Measurements from ENCODE around the gene ATP8B3.
"Not testable (repeated sequence)": the region's sequence is repeated elsewhere in the genome, so short reads cannot be mapped to it uniquely, and the experiment has no call there.

Gene ATP8B3

DNA sequence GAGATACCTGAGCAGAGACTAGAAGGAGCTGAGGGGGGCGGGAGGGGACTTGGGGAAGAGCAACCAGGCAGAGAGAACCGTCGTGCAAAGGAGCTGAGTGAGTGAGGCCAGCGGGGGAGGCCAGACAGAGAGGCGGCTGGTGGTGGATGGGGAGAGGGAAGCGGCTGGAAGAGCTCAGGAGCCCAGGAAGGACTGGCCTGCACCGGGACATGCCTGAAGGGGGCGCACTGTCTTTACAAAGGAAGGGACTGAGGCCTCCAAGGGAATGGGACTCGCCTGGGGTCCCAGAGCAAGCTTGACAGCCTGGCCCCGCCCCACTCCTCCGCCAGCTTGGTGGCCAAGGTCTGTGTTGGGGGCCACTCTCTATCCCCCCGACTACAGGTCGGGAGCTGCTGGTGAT, 43.8 kb downstream of the ATP8B3 start:
- DNase-seq = no peak

DNA sequence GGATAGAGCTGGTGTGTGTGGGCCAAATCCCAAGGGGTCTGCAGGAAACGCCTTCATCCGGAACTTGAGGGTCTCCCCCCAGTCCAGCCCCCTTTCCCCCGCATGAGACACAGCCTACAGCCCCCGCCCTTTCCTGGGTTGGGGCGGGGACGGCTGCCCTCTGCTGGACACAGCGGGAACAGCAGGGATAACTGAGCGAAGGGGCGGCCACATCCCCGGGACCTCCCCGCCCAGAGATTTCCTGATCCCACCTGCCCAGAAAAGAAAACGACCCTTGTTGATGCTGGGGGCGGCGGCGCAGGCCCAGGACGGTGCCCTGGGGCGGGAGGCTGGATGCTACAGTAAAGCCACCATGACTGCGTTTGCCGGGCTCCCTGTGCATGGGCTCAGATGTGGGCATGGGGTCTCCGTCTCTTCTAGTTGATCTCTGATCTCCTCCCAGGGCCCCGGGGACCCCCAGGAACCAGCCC, 44.6 kb downstream of the ATP8B3 start:
- no peak for DNase-seq

DNA sequence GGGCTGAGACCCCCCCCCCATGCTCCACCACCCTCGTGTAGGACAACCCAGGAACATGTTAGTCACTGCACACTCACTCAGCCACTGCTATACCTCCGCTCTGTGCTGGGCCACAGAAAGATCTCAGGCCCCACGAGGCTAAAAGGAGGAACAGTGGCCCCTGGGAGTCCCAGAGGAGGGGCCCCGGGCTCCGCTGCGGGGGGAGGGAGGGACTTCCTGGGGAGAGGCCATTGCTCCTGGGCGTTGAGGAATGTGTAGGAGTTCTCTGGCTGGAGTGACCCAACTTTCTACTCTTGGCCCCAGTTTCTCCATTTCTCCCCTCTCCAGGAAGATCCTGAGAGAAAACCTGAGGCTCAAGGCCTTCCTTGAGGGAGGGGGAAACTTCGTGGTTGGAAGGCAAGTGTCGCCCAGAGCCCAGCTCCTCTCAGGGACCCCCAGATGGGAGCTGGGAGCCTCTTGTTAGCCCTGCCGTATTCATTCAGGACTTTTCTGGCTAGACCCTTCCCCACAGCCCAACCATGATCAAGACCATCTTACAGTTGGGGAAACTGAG, 45.2 kb downstream of the ATP8B3 start:
- DNase-seq = no peak

DNA sequence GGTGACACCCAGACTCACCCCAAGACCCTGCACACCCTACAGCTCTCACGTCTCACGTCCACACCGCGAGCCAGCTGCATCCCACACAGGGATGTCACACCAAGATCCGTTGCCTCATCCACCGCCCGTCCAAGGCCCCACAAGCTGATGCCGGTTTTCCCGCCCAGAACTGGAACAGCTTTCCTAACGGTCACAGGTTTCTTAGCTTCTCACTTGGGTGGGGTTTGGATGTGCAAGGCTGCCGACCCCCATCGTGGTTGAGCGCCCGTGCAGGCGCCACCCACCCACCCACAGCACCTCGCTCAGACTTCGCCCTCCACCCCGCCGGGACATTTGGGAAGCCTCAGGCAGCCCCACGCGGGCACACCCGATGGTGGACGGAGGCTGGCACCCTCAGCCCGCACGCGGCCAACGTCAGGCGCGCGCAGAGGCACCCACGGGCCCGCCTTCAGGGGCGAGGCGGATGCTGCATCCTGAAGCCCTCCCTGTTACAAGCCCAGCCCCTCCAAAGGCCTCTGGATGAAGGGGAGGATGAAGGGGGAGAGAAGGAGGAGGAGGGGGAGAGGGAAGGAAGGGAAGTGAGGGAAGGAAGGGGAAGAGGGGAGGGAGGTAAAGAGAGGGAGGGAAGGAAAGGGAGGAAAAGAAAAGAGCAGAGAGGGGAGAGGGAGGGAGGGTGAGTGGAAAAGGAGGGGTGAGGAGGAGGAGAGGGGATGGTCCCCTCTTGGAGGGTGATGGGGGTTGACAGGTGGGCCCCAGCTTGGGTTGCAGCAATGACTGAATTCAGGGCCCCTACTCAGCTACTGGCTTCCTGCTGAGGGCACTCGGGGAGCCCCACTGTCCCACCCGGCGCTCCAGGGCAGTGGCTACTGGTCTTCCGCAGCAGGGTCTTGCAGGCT, 45.9 kb downstream of the ATP8B3 start:
- no peak for DNase-seq

DNA sequence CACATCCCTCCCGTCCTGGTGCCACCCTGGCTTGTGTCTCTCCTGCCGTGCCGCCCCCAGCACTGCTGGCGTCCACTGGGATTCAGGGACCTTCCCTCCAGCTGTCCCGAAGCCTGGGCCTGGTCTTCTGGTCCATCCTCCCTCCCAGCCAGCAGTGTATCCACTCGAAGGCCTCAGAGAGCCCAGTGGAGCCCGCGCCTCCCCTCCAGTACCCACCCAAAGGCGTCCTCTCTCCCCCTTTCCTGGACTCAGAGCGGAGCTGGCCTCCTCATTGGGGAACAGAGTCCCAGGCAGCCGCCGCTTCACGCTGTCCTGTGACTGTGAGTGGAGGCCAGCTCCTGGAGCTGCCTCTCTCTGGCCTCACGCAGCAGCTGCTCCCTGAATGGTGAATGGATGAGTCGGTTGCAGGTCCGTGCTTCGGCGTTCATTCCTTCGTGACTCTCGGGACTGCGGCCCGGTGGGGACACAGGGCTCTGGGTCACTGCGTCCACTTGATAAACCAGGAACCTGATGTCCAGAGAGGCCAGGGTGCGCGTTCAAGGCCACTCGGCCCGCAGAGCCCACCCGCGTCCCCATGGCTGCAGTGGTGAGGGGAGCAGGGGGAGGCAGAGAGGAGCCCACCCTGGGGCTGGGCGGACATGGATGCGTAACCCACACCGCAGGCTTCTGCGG, 46.7 kb downstream of the ATP8B3 start:
- DNase-seq = no peak

DNA sequence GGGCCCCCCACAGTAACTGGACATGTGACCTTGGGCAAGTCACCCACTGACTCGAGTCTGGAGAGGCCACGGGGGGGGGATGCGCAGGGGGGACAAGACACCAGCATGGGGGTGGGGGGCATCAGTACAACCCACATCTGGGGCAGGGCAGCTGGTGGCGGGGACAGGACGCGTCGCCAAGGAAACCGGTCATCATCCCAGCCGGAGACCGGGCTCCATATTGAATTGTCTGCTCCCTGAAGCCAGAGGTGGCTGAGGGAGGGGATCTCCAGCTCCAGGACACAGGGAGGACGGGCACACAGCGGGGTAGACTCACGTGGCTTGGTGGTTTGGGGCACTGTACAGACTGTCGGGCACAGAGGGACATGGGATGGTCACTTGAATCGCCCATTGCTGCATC, 47.3 kb downstream of the ATP8B3 start:
- no peak for DNase-seq

DNA sequence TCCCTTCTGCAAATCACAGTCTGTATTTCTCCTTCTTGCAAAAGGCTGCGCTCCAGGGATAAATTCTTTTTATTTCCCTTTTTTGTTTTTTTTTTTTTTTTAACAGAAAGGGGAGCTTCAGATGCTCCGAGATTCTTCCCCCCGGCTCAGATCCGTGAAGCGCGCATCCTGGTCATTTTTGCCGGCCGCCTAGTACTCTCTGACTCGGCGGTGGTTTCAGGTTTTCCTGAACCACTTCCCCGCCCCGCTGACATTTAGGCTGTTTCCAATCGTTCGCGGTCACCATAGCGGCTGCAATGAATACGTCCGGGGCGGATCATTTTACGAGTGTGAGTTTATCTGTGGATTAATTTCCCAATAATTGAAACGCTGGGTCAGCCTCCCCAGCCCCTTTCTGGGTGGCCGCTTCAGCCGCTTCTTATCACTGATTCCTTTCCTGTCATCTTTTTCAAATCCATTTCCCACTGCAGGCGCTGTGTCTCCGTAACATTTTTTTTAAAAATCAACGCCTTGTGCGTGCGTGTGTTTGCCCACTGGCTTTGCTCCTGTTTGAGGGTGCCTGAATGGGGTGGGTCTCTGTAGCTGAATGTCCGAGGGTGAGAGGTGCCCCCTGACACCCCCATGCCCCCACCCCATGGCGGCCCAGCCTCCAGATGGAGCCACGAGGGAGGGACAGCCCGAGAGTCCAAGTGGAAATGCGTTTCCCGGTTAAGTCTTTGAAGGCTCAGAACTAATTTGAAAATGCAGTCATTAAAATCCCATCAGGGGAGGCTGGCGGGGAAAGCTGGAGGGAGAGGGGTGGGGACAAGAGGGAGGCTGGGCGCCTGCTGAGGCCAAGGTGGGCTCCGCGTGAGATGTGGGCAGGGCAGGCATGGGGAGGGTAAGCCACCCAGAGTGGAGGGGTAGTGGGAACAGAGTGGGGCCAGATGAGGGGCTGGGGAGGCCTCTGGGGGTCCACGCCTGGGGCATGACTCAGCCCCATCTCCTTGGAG, 48.1 kb downstream of the ATP8B3 start:
- no peak for DNase-seq

DNA sequence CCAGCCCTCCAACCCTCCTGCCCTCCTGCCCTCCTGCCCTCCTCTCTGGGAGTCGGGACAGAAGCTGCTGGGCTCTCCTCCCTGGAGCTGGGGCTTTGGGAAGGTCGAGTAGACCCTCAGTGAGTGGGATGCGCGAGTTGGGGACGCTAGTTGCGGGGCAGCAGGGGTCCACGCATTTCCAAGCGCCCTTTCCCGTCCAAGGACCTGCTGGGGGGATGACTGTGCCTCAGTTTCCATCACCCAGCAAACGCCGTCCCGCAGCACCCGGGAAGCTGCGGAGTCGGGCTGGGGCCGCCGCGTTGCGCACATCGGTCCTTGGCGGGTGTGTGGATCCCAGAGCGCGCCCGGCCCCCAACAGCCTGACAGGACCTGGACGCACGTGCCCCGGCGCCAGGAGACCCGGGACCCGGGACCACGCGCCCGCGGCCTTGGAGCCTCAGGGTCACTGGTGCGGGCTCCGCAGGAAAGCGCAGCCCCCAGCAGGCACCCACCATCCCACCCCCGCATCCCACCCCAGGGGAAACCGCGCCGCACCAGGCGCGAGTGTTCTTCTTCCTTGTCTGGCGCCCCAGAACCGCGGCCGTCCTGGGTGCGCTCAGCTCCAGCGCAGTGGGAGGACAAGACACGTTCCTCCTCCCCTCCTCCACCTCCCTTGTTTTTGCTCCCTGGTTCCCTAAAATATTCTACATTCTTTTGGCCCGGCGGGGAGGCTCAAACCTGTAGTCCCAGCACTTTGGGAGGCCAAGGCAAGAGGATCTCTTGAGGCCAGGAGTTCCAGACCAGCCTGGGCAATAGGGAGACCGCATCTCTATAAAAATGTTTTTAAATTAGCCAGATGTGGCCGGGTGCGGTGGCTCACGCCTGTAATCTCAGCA, 49.6 kb downstream of the ATP8B3 start:
- DNase-seq = no peak

DNA sequence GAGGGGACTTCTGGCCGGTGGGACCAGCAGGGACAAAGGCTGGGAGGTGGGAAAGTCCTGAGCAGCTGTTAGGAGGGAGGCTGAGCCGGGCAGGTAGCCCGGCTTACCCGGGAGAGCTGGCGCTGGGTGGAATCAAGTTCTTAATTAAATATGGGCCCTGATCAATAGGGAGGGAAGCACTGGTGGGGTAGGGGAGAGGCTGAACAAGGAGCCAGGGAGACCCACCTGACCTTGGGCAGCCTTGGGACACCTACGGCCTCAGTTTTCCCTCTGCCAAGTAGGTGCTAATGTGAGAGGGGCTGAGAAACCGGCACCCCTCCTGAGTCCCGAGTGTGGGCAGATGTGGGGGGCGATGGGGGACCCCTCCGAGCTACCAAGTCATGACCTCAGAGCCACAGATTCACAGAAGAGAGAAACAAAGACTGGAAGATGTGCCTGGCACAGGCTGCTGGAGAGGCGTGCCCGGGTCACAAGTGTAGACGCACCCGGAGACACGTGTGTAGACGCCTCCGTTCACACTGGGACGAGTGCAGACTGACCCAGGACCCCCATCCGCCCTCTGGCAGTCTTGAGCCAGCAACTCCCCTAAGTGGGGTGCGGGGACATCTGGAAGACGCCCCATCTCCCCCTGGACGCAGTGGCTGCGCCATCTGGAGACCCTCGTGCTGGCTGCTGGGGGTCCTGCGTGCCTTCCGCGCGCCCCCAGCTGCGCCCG, 50.4 kb downstream of the ATP8B3 start:
- no peak for DNase-seq

DNA sequence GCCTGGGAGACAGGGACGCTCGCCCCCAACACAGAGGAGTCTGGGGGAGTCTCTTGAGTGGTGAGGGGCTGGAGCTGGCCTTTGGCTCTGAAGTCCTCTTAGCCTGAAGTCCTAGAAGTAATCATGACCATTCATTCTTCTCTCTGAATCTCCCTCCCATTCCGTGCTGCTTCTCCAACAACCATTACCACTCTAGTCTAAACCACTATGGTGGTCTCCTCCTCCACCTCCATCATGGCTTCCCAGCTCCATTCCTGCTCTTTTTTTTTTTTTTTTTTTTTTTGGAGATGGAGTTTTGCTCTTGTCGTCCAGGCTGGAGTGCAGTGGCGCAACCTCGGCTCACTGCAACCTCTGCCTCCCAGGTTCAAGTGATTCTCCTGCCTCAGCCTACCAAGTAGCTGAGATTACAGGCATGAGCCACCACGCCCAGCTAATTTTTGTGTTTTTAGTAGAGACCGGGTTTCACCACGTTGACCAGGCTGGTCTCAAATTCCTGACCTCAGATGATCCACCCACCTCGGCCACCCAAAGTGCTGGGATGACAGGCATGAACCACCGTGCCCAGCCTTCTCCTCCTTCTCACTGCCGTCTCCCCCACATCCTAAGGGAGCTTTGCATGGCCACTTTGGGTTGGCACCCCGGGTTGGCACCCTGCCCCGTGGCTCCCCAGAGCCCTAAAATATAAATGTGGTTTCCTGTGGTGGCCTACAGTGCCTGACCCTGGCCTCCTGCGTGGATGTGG, 51.1 kb downstream of the ATP8B3 start:
- not testable (repeated sequence) for DNase-seq

DNA sequence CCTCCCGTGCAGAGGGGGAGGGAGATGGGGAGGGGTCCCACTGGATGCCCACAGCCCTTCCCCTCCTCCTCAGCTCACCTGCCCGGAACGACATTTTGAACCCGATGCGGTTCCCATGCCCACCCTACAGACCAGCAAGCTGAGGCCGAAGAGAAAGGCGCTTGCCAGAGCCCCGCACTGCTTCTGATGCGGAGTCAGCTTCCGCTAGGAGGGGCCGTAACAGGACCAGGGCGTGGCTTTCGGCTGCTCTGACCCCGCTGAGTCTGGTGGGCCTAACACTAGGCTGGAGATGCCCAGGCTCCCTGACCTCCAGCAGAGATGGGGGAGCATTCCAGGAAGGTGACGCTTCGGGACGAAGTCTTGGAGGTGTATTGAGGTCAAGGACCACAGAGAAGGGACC, 52.1 kb downstream of the ATP8B3 start:
- DNase-seq = no peak

DNA sequence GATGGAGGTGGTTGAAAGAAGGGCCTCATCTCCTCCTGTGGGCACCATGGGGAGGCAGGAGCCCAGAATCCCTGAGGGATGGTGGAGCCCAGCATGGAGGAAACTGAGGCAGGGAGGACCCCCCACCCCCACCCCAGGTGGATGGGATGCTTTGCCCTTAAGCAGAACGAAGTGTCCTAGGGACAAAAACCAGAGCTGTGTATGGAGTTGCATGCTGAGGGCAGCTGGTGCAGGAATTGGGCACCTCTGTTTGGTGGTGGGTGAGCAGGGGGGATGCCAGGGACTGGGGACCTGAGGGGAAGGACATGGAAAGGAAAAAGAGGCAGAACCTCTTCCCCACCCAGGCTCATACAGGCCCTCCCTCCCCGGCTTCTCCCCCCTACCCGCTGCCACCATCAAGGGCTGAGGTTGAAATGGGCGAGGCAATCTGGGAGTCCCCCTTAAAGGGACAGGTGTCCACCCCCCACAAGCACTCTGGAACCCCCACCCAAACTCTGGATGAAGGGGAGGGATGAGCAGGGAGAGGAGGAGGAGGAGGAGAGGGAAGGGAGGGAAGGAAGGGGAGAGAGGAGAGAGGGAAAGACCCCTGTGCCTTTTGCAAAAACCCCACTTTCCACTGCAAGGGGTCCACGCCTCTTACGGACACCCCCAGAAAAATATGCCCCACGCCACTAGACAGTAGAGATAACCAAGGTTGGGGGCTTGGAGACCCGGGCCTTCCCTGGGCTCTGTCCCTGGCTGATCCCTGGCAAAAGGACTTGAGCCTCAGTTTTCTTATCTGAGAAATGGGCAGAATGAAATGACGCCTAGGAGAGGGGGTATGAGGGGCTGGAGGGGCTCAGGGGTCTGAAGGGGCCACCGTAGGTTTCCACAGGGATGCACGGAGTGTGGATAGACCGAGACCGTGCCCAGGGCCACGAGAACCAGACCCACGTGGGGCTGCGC, 52.8 kb downstream of the ATP8B3 start:
- no peak for DNase-seq

DNA sequence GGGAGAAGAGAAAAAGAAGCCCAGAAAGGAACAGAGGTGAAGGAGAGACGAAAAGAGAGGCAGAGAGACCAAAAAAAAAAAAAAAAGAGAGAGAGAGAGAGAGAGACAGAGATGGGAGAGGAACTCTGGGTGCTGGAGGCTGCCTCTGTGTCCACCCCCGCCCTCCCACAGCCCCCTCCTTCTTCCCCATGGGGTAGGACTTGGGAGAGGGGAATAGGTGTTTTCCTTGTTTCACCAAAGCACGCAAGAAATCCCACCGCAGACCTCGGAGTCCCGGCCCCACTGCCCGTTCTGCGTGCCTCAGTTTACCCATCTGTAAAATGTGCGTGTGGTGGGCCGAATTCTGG, 53.9 kb downstream of the ATP8B3 start:
- DNase-seq = no peak

DNA sequence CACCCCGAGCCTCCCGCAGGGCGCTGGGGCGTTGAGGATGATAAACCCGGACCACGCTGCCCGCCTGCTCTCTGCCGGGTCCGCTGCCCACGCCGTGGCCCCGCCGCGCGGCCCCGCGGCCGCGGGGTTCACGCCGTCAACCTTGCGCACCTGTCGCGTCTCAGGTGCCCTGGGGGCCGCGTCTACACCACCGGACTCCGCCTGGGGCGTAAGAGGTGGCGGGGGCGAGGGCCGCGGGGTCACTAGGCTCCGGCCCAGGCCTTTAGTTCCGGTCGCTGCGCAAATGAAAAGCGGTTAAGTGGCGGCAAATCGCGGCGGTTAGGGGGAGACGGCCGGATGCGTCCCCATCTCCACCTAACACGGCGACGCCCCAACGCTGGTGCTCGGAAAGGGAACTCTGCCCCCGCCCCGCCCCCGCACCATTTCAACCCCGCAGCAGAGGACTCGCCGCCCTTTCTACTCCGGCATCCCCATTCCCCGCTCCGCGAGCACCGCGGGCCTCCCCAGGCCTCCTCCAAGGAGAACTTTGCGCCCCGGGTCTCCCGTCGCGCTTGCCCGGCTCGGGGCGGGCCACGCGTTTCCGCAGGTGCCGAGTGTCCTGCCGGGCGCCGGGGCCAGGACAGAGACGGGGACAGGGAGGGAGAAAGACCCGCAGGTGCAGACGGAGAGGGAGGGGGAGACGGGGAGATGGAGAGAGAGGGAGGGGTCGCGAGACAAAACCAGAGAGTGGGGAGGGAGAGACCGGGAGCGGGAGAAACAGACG, 54.4 kb downstream of the ATP8B3 start:
- DNase-seq = no peak

DNA sequence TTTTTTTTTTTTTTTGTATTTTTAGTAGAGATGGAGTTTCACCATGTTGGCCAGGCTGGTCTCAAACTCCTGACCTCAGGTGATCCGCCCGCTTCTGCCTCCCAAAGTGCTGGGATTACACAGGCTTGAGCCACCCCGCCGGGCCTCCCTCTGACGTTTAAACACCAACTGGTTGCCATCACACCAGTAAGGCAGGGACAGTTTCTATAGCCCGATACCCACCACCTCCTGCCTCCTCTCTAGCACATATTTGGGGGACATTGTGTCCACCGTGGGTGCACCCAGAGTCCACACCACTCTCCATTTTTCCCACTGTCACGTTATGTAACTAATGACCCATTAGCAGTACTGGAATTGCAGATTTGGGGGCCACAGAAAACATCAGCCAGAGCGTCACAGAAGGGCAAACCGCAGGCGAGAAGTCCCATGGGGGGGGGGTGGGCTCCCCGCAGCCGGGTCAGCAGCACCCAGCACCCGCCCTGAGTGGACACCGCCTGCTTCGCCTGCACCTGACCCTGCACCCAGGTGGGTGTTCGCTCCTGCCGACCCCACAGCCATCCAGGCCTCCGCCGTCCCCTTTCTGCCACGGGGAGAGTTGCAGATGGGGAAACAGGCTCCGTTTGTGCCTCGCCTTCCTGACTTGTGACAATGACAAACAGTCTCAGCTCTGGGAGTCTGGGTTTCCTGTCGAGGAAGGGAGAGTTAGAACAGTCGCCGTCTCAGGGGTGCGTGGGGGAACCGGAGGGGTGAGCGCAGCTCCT, 55.2 kb downstream of the ATP8B3 start:
- no peak for DNase-seq

DNA sequence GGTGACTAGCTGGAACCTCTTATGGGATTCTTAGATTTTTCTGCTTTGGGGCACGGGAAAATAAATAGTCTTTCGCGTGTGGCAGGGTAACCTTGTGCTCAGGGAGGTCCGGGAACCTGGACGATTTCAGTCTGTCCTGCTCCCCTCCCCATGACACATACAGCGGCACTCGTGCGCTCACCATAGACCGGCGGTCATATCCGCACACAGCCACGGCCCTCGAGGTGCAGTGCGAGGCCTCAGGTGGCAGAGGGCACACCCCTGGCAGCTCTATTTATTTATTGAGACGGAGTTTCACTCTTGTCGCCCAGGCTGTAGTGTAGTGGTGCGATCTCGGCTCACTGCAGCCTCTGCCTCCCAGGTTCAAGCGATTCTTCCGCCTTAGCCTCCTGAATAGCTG, 55.8 kb downstream of the ATP8B3 start:
- DNase-seq = no peak

DNA sequence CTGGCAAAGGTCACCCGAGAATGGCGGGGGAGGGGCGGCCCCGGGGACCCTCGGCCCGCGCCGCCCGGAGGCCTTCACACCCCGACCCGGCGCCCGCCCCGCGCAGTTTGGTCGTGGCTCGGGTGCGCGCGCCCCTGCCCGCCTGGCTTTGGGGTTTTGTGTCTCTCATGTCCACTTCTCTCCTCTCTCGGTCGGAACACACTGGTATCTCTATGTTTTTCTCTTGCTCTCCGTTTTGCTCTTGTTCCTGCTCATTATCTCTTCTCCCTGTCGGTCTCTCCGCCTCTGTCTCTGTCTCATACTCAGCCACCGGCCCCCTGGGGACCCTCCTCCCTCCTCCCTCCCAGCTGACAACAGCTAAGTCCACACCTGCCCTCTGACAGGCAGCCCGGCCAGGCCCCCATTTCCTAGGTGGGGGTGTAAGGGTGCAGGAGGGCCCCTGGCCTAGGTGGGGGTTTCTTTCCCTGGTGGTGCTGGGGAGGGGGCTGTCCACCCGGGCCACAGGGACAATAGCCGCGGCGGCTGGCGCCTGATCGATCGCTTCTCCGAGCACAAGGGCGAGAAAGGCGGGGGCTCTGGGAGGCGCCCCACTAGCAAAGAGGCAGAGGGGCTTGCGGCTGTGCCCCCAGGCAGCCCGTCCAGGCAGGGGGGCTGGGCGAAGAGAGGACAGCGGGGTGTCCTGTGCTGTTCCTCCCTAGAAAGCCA, 56.5 kb downstream of the ATP8B3 start:
- DNase-seq = no peak
